NCI-H2227 (cell line): ENCODE measurements around the gene KCNQ5.

ENCODE experiments used
- DNase-seq: peaks from one replicate; lab custom pipeline; 2025; ENCODE audit not compliant: unreplicated experiment; lab: John Stamatoyannopoulos, UW

The KCNQ5 gene

GRCh38 chr6:72792692-72793091 is 170.8 kb downstream of the KCNQ5 start:
- DNase-seq = no peak

GRCh38 chr6:72793641-72794395 is 172.0 kb downstream of the KCNQ5 start:
- DNase-seq = no peak

GRCh38 chr6:72798196-72798595 is 176.3 kb downstream of the KCNQ5 start:
- DNase-seq = no peak

DNA sequence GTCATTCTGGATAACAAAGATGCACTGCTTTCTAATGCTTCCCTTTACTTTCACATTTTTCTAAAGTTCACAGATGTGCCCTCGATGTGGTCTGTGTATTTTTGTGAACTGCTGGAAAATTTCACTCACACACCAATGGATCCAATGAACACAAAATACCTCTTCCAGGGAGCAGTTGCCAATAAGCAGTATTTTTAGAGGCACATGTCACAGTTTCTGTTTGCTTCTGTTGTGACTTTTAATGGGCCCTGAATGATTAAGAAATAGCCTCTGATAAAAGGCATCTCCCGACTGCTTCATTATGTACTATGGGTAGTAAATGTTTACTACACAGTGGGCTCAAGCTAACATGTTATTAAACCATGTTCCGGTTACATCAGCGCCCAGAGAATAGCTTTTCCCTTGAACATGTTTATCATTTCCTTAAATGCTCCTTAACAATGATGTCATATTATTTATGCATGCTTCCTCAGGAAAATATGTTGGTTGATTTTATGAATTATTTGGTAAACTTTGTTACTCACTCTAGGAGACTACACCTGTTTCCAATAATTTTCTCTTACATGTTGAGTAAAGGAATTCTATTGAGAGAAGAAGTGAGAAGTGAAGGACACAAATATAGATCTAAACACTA is 188.0 kb downstream of the KCNQ5 start:
- DNase-seq = no peak

- no peak for DNase-seq
These were observed 188.9 kb downstream of the KCNQ5 start for GRCh38 chr6:72810571-72811280.

DNA sequence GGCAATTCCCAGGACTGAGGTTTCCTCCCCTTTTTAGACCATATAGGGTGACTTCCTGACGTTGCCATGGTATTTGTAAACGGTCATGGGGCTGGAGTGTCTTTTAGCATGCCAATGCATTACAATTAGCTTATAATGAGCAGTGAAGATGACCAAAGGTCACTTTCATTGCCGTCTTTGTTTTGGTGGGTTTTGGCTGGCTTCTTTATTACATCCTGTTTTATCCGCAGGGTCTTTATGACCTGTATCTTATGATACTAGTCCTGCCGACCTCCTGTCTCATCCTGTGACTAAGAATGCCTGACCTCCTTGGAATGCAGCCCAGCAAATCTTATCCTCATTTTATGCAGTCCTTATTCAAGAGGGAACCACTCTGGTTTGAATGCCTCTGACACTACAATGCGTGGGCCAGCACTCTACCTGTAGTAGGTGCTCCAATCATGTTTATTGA is 190.1 kb downstream of the KCNQ5 start:
- no peak for DNase-seq

DNA sequence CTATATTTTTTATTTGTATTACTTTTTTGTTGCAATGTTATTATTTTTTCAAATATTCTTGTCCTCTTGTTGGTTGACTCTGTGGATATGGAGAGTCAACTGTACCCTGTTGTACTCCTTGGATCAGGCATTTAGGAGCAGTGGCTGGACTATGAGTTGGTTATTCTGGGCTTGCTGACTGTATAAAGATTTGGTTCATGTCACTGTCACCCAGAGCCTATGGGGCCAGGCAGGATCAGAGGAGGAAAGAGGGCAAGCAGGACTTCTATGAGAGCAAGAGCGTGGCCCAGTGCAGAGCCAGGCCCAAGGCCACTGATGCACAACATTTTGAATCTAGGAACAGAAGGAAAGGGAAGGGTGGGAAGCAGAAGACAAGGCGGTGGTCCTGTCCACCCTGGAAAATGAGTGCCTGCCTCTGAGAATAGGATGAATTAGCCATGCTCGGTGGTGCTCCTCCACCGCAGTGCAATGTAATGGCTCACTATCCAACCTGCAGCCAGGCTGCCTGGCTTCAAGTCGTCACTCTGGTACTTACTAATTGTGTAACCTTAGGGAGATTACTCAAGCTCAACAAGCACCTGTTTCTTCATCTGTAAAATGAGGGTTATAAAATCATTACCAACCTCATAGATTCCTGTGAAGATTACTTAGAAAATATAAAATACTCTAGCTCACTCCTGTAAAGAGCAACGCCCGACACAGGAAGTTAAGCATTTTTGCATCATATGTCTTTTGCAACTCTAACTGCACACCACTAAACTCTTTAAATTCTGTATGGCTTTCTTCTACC is 192.1 kb downstream of the KCNQ5 start:
- no peak for DNase-seq

DNA sequence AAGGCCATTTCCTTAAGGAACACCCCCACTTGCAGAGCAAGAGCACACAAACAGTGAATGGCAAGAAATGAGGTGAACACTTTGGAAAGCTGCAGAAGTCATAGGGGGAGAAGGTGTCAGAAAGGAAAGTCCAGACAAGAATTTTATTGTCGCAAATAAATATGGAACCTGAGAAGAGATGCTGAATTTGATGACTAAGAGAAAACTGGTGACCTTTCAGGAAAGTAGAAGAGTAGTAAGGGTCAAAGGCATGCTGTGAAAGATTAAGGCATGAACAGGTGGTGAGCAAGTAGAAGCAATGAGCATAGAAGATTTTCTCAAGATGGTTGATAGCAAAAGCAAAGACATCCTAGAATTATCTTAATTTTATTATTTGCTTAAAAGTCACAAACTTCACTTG is 194.2 kb downstream of the KCNQ5 start:
- DNase-seq = no peak

DNA sequence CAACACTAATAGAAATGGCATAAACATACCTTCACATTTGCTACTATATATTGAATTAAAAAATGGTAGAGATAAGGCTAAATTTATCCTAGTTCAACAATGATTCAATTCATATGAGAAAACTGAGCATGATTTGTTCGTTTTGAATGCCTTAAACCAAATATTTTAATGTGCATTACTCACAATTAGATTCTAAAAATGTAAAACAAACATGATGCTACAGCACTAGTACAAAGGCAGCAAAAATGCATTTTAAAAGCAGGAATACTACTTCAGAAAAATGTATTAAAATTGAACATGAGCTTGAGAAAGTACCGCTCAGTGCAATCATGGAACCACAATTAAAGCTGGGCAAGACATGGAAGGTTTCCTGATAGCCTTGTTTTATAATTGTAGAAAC is 195.3 kb downstream of the KCNQ5 start:
- no peak for DNase-seq

DNA sequence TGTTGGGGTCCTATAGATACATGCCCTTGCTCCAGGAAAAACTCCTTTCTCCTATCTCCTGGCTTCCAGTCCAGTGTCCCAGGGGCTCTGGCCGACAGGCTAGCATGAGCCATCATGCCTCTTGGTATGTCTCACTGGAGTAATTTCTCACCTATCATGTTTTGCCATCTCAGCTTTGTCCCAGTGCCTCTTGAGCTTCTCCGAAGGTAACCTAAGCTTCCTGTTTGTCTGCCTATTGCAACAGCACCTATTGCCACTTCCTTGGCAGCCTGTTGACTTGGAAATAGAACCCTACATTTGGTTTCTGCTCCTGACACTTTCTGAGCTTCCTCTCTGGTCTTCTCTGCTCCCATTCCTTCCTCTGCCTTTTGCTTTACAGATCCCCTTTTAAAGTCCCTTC is 197.7 kb downstream of the KCNQ5 start:
- no peak for DNase-seq

GRCh38 chr6:72820153-72820552 is 198.3 kb downstream of the KCNQ5 start:
- no peak for DNase-seq

DNA sequence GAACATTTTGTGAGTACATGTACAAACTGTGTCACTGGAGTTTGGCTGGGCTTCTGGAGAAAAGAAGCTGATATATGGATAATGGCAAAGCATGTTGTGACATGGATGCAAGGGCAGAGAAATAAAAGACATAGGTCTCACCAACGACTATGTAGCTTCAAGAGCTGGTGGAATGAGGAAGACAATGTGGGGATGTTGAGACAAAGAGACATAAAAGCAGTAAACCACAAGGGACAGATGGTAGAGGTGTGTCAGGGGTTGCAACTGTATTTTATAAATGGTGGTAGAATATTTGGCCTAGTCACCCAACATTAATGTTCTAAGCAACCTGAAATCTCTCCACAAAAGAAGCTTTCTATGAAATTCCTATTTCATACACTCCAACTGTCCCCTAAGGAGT is 199.0 kb downstream of the KCNQ5 start:
- DNase-seq = no peak

GRCh38 chr6:72822023-72822422 is 200.2 kb downstream of the KCNQ5 start:
- DNase-seq = no peak

- DNase-seq = no peak
These were observed 200.8 kb downstream of the KCNQ5 start for GRCh38 chr6:72822691-72823090.

DNA sequence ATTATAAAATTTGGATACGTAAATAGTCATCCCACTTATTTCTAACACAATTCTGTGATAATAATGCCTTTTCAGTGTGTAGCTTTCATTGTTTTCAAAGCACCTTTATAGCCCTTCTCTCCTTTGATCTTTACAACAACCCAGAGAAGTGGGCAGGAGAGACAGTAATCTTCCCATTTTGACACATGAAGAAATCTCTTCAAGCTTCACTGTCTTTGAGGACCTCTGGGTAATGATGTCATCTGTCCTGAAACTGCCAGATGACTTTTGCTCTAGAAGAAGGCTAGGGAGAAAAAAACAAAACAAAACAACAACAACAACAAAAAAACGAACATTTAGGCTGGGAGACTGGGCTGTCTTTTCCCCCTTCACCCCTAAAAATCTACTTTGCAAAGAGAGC is 203.0 kb downstream of the KCNQ5 start:
- no peak for DNase-seq

DNA sequence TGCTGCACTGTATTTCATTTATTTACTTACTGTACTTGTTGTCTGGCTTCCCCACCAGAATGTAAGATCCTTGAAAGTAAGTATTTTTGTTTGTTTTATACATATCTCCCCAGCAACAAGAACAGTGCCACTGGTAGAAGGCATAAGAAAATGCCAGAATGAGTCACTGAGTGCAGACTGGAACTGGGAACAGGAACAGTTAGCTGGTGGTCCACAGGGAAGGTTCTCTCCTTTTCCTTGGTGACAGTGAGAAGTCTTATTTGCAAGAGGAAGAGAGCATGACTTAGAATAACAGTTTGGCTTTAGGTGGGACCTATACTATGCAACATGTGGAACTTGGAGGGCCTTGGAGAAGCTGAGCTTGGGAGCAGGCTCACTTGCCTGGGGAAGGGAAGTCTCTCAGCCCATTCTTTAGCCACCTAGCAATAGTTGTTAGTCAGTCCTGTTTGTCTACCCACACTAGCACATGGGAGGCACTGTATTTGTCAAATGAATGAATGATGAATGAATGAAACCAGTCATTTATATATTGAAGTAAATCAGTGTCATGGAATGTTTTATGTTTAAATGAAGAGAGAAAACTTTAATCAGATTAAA is 203.5 kb downstream of the KCNQ5 start:
- DNase-seq = no peak

- no peak for DNase-seq
These were observed 204.2 kb downstream of the KCNQ5 start for GRCh38 chr6:72826037-72826436.

GRCh38 chr6:72826744-72827438 is 205.0 kb downstream of the KCNQ5 start:
- DNase-seq = no peak

- no peak for DNase-seq
These were observed 207.0 kb downstream of the KCNQ5 start for GRCh38 chr6:72828904-72829303.

GRCh38 chr6:72832271-72832670 is 210.4 kb downstream of the KCNQ5 start:
- DNase-seq = no peak
